ENCODE data around the gene ANKRD40CL.
A peak's percentile ranks its signal among the peaks of the same experiment; 100 is the strongest.
"Not testable (repeated sequence)": the region's sequence is repeated elsewhere in the genome, so short reads cannot be mapped to it uniquely, and the experiment has no call there.

Gene ANKRD40CL

DNA sequence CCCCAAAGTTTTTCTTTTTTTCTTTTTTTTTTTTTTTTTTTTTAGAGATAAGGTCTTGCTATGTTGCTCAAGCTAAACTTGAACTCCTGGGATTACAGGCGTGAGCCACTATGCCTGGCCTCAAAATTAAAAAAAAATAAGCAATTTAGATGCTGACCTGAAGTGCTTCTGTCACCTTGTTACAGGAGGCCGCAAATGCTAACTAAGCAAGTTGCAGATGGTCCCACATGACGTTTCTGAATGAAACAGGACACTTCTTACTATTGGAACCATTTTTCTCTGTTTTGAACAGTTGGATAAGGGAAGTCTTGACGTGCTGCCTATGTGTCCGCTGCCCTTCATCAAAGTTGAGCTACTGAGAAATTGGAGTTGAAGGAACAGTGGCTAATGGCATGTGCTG, 8.8 kb downstream of the ANKRD40CL start:
- DNase-seq, result no peak

DNA sequence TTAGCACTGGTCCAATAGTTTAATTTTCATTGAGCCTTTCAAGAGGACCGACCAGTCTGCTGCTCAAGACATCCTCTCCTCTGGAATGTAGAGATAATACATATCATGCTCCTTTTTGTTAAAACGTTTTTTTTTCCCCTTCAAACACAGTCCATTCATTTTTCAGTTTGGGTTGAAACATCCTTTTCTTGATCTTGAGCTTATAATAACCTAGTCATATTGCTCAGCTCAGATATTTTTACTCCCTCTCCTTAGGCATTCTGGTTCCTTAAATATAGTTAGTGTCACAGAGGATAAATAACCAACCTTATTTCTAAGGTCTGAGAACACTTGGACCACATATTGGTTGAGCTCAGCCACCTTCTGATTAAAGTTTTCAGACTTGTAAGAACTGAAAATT, 12.8 kb downstream of the ANKRD40CL start:
- DNase-seq, result no peak

DNA sequence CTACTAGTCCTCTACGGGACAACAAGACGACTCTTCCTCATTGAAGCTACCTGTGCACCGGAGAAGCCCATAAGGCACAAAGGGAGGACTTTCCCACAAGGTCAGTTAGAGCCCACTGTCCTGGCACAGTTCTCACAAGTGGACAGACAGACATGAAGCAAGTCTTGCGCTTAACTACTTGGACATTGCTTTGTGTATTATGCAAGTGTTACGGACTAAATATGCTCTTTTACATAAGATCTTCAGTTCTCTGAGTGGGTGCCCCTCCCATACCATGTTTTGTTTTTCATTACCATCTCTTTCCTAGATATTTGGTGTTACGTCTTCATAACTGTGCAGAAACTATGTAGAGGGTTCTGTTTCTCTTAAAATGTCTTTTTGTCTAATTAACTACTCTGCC, 18.1 kb downstream of the ANKRD40CL start:
- DNase-seq, result no peak

DNA sequence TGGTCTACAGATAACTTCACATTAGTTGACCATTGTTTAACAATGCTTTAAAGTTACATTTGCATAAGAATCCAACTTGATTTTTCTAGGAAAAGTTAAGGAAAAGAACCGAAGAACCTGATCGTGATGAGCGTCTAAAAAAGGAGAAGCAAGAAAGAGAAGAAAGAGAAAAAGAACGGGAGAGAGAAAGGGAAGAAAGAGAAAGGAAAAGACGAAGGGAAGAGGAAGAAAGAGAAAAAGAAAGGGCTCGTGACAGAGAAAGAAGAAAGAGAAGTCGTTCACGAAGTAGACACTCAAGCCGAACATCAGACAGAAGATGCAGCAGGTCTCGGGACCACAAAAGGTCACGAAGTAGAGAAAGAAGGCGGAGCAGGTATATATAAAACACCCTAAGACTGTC, 21.7 kb downstream of the ANKRD40CL start:
- no peak for DNase-seq

- DNase-seq, result no peak
Measured at GRCh38 chr17:50739098-50739497, 28.2 kb downstream of the ANKRD40CL start.

GRCh38 chr17:50737118-50737698, 30.1 kb downstream of the ANKRD40CL start:
- no peak for DNase-seq

- DNase-seq, result no peak
Measured at GRCh38 chr17:50735287-50735686, 32.0 kb downstream of the ANKRD40CL start.

DNA sequence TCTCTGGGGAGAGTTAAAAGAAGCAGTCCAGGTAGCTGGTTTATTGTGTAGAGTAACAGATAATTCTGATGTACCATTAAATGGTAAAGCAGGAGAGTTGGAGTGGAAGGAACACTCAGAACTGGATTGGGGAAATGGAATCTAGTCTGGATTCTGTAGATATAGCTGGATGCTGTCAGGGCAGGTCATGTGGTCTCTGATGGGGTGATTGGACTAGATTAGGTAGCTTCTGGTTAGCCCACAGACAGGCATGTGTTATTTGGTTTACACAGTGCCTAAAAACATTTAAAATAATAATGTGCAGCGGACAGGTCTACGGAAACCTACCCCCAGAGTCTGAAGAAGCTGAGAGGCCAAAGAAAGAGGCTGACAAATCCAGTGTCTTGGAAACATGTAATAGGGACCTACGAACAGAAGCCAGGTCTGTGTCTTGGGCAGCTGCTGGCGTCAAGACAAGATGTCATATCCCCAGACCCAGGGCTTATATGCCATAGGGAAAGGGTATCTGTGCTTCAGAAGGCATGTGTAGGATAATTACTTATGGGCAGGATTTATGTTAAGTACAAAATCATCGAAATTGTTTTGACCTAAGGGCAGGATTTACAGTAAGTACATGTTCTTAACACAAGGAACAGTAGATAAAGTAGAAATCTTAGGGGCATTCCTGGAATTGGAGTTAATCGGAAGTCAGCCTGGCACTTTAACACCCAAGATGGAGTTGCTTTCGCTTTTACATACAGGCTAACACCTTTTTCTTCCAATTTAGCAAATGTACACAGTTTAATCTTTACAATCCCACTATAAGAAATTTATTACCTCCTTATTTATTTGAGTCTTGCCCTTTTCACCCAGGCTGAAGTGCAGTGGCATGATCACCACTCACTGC, 35.5 kb downstream of the ANKRD40CL start:
- DNase-seq, result no peak

DNA sequence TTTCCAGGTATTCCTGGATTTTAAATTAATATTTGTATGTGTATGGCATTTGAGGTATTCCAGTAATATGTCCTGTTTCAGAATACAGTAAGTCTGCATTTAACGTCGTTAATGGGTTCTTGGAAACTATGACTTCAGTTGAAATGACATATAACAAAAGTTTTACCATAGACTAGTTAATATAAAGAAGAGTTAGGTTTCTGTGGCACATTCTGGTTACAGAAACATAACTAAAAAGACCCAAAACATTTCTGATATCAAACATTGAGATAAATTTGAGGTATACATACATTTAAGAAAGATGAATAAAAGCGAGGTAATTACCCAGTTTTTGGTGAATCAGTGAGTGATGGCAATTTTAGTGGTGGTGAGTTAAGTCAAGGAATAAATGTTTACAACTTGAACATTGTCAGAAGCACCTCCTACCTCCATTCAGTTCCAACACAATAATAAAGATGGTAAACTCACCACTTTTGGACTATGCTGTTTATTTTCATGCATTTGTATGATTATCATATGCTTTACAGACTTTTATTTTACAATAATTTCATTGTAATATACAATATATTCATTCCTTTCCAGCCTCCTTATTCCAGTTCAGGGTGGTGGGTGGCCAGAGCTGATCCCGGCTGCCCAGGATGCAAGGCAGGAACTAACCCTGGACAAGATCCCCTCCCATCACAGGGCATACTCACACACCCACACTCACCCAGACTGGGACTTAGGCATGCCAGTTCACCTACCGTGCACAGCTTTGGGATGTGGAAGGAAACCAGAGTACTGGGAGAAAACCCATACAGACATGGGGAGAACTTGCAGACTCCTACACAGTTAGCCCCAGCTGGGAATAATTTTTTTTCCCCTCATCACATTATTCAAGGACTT, 38.2 kb downstream of the ANKRD40CL start:
- no peak for DNase-seq

- no peak for DNase-seq
Measured at GRCh38 chr17:50728112-50728429, 39.2 kb downstream of the ANKRD40CL start.

GRCh38 chr17:50725769-50726655, 41.3 kb downstream of the ANKRD40CL start:
- DNase-seq, result no peak

DNA sequence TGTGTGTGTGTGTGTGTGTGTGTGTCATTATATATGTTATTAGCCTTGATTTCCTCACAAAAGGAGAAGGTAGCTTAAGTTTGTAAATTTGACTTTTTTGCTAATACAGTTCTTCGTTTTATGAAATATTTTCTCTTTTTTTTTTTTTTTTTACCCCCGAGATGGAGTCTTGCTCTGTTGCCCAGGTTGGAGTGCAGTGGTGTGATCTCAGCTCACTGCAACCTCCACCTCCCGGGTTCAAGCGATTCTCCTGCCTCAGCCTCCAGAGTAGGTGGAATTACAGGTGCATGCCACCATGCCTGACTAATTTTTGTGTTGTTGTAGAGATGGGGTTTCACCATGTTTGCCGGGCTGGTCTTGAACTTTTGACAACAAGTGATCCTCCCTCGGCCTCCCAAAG, 42.7 kb downstream of the ANKRD40CL start:
- not testable (repeated sequence) for DNase-seq

- DNase-seq, result no peak
Measured at GRCh38 chr17:50722746-50723145, 44.6 kb downstream of the ANKRD40CL start.

DNA sequence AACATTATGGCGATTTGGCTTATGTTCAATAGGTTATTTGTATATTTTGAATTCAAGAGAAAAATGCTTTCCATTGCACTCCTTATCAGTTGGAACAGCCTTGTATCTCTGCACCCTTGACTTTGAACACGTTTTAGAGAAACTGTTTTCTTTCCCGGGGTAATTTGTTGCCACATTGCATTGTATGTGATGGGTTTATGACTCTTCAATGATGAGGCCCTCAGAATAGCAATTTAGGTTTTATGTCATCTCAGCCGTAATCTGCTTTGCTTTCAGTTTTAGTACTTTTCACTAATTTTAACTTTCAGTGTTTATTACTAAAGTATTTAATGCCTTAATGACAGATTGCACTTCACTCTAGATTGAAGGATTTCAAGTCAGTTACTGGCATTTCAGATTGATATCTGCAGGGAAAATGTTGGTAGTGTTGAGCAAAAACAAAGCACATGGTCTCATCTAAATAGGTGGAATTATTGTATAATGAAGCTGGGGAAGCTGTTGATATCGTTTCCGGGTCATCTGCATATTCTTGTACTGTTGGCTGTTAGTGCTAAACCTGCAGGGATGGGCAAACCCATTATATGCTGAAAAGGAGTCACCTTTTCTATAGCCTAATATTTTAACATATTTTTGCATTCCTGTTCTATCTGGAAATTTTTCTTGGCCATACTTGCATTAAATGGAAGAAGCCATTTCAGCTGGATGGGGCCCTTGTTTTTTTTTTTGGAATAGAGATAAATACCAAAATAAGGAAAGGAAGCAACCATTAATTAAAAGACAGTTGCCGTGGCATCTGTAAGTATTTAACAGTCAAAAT, 45.9 kb downstream of the ANKRD40CL start:
- no peak for DNase-seq

DNA sequence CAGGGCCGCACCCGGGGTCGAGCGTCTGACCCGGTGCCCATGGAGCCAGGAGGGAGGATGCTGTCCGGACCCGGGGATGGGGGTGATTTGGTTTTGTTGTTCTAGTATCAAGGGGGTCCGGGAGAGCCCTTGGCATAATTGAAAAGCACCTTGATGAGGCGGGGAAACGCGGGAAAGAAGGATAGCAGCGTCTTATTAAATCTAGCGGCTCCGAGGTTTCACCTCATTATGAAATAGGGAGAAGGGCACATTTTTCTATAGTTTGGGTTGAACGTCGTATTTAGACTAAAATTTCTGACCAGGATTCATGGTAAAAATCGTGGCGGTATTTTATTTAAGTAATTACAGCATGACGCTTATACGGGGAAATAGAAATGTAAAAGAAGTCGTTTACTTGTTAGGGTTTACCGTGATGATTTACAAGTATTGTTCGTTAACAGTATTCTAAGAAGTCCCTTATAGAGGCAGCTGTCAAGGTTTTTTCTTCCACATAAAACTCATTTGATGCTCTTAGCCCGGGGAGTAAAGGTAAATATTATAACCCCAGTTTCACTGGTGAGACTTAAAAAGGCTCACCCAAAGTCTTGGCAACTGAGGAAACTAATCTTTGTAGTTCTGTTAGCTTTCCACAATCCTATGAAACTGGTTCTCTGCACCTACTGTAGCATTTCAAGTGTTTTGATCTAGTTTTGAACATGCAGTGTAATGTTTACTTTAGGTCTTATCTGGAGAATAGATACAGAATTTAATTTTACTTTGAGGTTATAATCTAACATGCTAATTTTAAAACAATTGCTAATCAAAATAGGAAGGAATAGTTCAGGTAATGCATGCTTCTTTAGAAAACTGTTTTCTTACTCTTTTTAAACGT, 47.2 kb downstream of the ANKRD40CL start:
- DNase-seq, result no peak

DNA sequence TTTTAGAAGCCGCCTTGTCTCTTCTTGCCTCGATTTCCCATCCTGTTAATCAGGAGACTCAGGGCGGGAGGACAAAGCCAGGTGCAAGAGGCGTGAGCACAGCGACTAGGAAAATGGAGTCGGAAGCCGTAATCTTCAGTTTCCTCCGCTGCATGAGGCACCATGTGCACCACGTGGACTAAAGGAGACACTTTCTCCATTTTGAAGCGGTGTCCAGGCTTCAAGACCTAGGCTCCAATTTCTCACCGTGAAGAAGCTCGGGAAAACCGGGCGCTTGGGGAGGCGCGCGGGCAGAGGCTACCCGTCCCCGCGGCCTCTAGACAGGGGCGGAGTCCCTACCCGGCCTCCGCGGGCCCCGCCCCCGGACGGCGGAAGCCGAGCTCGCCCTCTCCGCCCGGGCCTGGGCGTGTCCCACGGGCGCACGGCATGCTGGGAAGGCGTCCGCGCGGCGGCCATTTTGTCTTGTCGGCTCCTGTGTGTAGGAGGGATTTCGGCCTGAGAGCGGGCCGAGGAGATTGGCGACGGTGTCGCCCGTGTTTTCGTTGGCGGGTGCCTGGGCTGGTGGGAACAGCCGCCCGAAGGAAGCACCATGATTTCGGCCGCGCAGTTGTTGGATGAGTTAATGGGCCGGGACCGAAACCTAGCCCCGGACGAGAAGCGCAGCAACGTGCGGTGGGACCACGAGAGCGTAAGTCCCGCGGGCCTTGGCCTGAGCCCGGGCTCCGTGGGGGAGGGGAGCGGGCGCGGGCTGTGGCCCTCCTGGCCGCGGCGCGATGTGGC, 48.0 kb downstream of the ANKRD40CL start, which contains the start of gene LUC7L3:
Gene LUC7L3, plus strand, starts transcription at position 460 of the 780 bp plus-strand sequence. Its CDS starts 130 bp downstream, at position 590.
- DNase-seq, result peak; percentile 79 to 84

DNA sequence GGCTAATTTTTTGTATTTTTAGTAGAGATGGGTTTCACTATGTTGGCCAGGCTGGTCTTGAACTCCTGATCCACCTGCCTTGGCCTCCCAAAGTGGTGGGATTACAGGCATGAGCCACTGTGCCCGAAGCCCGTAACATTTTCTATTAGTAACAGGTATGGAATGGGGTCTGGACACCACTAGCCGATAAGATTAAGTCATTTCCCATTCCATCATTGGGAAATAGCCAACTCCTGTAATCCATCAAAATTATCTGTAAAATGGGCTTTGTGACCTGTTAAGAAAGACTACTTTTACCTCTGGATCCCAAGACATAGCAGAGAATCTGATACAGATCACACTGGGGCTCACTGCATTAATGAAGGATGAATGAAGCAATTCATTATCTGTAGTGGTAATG, 51.8 kb downstream of the ANKRD40CL start:
- no peak for DNase-seq

DNA sequence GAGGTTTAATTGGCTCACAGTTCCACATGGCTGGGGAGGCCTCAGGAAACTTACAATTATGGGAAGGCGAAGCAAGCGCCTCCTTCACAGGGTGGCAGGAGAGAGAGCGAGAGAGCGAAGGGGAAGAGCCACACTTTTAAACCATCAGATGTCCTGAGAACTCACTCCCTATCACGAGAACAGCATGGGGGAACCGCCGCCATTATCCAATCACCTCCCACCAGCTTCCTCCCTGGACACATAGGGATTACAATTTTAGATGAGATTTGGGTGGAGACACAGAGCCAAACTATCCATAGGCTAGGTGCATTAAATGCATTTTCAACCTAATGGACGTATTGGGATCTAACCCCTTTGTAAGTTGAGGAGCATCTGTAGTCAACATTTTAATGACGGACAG, 54.7 kb downstream of the ANKRD40CL start:
- DNase-seq, result no peak
